PFSK-1 (cell line): ENCODE data around the gene AKAP6.

ENCODE experiments used
- FOXP2 ChIP-seq: optimal IDR thresholded peaks from 2 replicates; pipeline ENCODE3; 2011; ENCODE audit warnings: borderline replicate concordance, control low read depth, inconsistent platforms; ENCODE audit not compliant: insufficient read depth; ENCODE audit errors: extremely low read length, extremely low read depth
- POLR2AphosphoS5 ChIP-seq: IDR thresholded peaks from 2 replicates; pipeline ENCODE4 v1.6.1; 2012; ENCODE audit warnings: low read depth, mild to moderate bottlenecking, control low read depth, low read length, moderate library complexity
- SIN3A ChIP-seq: IDR thresholded peaks from 2 replicates; pipeline ENCODE4 v1.6.1; 2012; ENCODE audit warnings: mild to moderate bottlenecking, low read length, moderate library complexity, borderline replicate concordance; ENCODE audit not compliant: insufficient read depth
- TAF1 ChIP-seq: IDR thresholded peaks from 2 replicates; pipeline ENCODE4 v1.6.1; 2012; ENCODE audit warnings: low read length, control low read depth, borderline replicate concordance; ENCODE audit not compliant: insufficient read depth
- TF ChIP-seq, protein P1 (sequence below), 2 experiments: IDR thresholded peaks; 2 replicates each; pipeline versions ENCODE4 v1.6.1 to v1.8.0; 2011 to 2012; ENCODE audit warnings: low read depth in 2 of 2, low read length in 2 of 2, control low read depth in 1 of 2, inconsistent platforms in 1 of 2, mild to moderate bottlenecking in 1 of 2, moderate library complexity in 1 of 2; ENCODE audit not compliant: insufficient read depth in 1 of 2

Gene AKAP6

DNA sequence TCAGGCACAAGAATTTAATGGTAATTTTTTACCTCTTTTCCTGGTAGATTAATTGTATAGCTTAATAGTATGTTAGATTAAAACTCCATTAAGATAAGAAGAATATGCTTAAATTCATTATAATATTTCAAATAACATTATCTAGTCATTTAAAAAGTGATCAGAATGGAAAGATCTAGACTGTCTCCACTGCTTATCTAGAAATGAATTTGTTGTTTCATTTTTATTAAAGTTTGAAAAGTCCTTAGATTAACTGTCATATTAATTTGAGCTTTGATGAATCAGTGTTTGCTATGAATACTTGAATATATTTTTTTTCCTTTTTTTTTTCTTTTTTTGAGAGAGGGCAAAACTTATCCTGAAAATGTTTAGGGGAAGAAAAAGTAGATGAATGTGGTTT, 373.0 kb downstream of the AKAP6 start:
- no peak for TF ChIP-seq FOXP2
- no peak for TF ChIP-seq POLR2AphosphoS5
- TF ChIP-seq, protein P1, sequence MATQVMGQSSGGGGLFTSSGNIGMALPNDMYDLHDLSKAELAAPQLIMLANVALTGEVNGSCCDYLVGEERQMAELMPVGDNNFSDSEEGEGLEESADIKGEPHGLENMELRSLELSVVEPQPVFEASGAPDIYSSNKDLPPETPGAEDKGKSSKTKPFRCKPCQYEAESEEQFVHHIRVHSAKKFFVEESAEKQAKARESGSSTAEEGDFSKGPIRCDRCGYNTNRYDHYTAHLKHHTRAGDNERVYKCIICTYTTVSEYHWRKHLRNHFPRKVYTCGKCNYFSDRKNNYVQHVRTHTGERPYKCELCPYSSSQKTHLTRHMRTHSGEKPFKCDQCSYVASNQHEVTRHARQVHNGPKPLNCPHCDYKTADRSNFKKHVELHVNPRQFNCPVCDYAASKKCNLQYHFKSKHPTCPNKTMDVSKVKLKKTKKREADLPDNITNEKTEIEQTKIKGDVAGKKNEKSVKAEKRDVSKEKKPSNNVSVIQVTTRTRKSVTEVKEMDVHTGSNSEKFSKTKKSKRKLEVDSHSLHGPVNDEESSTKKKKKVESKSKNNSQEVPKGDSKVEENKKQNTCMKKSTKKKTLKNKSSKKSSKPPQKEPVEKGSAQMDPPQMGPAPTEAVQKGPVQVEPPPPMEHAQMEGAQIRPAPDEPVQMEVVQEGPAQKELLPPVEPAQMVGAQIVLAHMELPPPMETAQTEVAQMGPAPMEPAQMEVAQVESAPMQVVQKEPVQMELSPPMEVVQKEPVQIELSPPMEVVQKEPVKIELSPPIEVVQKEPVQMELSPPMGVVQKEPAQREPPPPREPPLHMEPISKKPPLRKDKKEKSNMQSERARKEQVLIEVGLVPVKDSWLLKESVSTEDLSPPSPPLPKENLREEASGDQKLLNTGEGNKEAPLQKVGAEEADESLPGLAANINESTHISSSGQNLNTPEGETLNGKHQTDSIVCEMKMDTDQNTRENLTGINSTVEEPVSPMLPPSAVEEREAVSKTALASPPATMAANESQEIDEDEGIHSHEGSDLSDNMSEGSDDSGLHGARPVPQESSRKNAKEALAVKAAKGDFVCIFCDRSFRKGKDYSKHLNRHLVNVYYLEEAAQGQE (IDR thresholded peaks at IDR 0.05; ENCODE audit: insufficient read depth in 1 of 2, low read depth in 2 of 2, low read length in 2 of 2) = no peak

DNA sequence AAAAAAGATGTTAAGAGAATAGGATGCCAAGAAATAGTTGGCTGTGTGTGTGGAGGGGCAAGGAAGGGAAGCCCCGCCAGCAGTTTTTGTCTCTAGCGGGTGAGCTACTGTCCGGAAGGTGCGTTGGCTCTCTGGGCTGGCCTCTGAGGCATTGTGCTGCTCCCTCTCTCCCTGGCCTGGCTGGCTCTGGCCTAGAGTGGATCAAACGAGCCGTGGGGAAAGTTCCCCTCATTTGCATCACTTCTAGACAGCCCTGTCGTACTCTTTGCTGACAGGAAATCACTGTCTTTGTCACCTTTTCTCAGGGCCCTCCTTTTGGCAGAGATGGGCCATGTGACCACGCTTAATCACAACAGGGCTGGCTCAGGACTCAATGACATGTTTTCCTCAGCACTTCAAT, 373.5 kb downstream of the AKAP6 start:
- TF ChIP-seq POLR2AphosphoS5 (no peak), SIN3A (no peak), TAF1 (no peak), FOXP2 (no peak)
- TF ChIP-seq, protein P1 (IDR thresholded peaks at IDR 0.05; ENCODE audit: insufficient read depth in 1 of 2, low read depth in 2 of 2, low read length in 2 of 2) = no peak

DNA sequence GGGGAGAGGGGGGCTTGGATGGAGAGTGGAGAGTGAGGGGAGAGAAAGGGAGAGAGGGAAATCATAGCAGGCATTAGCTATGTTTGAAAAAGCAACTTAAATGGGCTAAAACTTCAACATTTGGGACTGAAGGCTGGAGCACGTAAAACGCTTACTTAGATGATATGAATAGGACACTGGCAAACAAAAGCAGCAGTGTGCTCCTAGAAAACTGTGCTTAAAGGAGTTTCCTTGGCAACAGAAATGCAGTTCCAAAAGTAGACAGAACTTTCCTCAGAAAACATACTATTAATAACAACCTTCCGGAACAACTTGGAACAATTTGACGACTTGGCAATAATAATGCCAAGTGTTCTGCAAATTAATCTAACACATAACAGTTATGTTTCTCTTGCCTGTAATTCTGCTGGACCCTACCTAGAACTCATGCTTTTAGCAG, 374.1 kb downstream of the AKAP6 start:
- TF ChIP-seq POLR2AphosphoS5 (no peak), SIN3A (no peak), TAF1 (no peak), FOXP2 (no peak)
- TF ChIP-seq, protein P1 (IDR thresholded peaks at IDR 0.05; ENCODE audit: insufficient read depth in 1 of 2, low read depth in 2 of 2, low read length in 2 of 2) = no peak

DNA sequence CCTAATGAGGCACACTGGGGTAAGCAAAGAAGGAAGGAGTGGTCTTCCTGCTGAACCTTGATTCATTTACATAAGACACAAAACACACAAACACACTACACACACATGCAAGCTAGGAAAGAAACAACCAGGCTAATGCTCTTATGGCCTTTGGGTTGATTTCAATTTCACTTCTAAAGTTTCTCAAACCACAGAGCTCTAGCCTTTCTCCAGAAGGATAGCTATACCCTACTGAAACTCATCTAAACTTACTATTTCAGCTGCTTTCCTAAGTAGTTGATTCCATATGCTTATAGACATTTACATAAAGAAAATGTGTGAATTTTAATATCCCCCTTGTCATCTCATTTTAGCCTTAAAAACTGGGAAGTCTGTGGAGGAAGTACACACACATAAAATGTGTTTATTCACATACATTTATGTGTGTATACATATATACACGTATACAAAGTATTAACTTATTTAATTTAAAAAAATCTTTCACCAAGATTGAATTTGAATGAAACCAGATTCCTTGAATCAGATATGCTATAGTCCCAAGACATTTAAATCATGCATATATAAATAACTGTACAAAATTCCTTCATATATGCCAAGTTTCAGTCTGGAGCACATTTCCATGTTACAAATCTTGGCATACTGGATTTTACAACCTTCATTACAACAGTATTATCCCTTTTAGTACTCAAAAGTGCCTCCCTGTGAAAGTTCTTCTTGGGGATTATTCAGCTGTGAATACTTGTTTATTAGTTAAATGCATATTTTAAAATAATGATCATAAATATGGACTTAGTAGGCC, 377.8 kb downstream of the AKAP6 start:
- TF ChIP-seq POLR2AphosphoS5 = no peak
- no peak for TF ChIP-seq SIN3A
- TF ChIP-seq FOXP2 = no peak
- no peak for TF ChIP-seq TAF1

DNA sequence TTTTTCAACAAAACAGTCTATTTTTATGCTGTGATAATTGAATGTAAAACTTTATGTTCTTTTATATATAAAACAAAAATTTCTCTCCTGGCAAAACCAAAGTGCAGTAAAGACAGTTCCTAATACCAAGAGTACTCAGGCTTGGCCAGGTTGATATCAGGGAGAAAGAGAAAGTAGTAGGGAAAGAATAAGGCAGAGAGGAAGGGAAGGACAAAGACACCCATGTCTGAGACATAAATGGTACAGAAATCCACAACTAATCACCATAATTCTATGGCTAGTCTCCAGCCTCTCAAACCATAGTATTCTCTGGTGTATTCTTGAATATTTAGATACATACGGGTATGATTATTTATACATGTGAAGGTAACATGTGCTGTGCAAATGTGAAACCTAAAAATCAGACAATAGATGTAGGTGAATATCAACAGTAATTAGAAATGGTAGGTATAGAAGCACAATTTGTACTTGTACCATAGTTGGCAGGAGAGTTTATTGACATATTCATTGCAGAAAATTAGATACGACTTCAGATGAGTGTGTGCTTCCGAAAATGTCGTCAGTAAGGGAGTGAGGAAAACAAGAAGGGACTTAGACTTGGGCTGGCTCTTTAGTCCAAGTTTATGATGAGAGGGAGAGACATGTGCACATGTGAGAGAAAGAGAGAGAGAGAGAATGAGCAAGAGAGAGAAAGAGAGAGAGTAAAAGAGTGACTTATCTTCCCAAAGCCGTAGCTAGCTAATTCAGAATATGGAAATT, 378.8 kb downstream of the AKAP6 start:
- TF ChIP-seq POLR2AphosphoS5 (no peak), TAF1 (no peak), SIN3A (no peak), FOXP2 (no peak)
- TF ChIP-seq, protein P1 (IDR thresholded peaks at IDR 0.05; ENCODE audit: insufficient read depth in 1 of 2, low read depth in 2 of 2, low read length in 2 of 2) = no peak
